Activated CD4-positive, alpha-beta T cell treated with anti-CD3 and anti-CD28 coated beads for 24 hours (primary cell): ENCODE results near the gene ATRNL1.
"Not testable (repeated sequence)": the region's sequence is repeated elsewhere in the genome, so short reads cannot be mapped to it uniquely, and the experiment has no call there.

Experiments used
- DNase-seq, 2 donors: peaks; one replicate each; pipeline ENCODE4 v3.0.0-alpha.2; 2020; ENCODE audit warnings: low read depth in 2 of 2

The ATRNL1 gene

DNA sequence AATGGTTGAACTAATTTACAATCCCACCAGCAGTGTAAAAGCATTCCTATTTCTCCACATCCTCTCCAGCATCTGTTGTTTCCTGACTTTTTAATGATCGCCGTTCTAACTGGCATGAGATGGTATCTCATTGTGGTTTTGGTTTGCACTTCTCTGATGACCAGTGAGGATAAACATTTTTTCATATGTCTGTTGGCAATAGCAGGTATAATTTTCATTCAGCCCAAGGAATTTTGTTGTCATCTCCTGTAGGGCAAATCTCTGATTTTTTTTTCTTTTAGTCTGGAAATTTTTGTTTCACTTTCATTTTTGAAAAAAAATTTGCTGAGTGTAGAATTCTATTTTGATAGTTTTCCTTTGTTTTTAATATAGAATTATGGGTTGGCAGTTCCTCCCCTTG is 114.1 kb downstream of the ATRNL1 start:
- not testable (repeated sequence) for DNase-seq

DNA sequence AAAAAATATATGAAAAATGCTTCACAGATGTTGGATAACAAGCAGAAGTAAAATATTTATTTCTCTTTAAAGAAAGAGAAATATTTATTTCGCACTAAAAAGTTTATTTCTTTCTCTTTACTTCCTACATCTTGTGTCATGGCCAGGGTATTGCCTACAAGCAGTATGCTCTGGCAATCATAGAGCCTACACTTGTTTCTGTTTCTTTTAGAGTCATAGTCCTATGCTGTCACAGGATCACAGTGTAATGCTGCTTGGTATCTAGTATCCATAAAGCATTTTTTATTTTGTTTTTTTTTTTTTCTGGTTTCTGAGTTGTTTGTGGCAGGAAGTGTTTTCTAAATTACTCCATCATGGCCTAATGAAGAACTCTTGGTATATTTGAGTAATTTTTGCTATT is 116.0 kb downstream of the ATRNL1 start:
- DNase-seq, result no peak

DNA sequence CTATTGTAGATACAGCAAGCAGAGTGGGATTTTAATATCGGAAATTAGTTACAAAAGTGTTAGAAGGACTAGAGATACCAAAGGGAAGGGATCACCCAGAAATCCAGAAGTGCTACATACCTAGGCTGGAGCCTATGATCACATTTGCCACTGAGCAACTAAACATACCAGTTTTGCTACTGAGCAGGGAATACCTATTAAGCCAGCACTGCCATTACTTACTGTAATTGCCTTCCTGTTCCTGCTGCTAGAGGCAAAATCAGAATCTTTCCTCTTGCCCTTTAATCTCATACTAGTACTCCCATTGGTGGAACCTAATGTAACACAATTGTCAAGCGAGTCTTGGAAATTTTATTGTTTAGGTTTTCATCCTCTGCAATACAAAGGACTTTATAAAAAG is 121.7 kb downstream of the ATRNL1 start:
- DNase-seq, result no peak

DNA sequence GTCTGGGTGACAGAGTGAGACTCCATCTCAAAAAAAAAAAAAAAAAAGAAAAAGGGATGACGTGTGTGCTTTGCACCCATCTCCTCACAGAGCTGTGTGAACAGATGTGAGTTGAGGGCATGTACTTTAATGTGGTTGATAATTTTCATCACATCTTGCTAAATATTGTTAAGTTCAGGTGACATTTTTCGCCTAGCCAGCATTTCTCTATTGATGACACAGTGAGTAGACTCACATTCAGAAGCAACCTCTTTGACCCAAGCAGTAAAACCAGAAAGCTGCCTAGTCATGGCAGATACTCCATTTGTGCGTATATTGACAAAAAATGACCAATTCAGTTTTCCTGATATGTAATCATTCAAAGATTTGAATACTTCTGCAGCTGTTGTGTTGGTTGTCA is 126.0 kb downstream of the ATRNL1 start:
- no peak for DNase-seq

DNA sequence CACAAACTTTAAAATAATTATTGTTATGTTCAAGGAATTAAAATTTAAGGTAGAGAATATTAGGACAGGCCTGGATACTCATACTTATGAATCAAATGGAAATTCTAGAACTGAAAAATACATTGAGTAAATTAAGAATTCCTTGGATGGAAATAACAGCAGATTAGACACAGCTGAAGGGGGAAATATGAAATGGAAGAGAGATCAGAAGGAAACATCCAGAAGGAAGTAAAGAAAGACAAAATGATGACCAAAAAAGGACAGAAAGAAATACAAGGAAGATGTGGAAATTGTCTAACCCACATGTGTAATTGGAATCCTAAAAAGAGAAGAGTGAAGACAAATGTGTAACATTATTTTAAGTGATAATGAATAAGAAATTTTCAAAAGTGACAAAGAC is 128.9 kb downstream of the ATRNL1 start:
- DNase-seq, result no peak

DNA sequence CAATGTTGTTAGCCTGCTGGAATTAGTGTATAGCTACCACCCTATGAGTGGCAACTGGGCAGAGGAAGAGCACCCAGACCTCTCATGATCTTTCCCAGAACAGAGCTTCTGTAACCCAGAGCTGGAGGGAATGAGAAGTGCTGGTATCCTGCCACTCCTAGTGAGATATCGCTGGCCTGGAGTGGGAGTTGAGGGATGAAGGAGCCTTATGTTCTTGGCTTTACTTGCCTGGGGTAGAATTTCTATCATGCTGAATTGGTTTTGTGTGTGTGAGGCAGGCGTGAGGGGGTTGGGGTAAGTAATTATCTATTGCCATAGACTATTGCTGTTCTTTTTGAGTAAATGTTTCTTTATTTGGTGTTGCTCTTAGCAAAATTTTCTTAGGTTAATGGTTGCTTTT is 146.6 kb downstream of the ATRNL1 start:
- no peak for DNase-seq

DNA sequence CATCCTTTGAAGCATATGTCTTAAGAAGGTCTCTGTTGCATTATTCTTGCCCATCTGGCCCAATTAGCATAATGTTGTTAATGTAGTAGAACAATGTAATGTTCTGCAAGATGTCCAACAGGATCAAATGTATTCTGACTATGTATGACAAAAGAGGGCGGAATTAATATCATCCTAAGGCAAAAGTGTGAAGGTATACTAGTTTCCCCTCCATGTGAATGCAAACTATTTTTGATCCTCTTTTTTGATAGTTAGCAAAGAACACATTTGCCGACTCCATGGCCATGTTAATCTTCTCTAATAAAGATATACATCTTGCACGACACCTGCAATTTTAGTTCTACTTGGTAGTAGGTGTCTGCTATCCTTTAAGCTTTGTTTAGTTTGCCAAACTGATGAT is 157.6 kb downstream of the ATRNL1 start:
- no peak for DNase-seq

DNA sequence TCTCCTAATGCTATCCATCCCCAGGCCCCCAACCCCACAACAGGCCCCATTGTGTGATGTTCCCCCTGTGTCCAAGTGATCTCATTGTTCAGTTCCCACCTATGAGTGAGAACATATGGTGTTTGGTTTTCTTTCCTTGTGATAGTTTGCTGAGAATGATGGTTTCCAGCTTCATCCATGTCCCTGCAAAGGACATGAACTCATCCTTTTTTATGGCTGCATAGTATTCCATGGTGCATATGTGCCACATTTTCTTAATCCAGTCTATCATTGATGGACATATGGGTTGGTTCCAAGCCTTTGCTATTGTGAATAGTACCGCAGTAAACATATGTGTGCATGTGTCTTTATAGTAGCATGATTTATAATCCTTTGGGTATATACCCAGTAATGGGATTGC is 160.6 kb downstream of the ATRNL1 start:
- not testable (repeated sequence) for DNase-seq

DNA sequence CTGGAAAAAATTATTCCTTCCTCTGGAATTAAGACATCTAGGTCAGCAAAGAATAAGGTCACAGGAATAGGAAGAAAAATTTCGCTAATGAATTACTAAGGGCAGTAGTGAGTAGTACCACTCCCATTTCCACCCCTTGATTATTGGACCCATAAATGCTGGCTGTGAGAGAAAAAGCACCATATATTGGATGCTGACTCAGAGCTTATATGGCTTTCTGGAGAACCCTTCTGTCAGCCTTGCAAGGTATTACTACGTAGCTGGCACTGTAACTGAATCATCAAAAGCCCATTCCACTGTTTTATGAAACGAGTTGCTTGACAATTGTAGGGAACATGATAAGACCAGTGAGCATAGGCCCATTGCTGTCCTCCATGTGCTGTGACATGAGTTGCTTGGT is 179.3 kb downstream of the ATRNL1 start:
- DNase-seq, result no peak

DNA sequence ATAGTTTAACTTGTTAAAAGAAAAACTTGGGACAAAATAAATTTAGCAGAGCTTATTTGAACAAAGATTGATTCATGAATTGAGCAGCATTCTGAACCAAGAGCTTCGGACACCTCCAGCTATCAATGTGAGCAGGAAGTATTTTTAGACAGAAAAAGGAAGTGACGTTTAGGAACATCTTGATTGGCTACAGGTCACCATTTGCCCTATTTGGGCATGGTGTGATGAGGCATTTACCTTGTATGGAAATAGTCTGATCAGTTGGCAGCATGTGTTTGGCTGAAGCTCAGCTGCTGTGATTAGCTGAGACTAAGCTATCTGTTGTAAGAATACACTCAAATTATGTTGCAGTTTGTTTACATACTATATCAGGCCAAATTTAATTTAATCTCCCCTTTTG is 185.1 kb downstream of the ATRNL1 start:
- no peak for DNase-seq

DNA sequence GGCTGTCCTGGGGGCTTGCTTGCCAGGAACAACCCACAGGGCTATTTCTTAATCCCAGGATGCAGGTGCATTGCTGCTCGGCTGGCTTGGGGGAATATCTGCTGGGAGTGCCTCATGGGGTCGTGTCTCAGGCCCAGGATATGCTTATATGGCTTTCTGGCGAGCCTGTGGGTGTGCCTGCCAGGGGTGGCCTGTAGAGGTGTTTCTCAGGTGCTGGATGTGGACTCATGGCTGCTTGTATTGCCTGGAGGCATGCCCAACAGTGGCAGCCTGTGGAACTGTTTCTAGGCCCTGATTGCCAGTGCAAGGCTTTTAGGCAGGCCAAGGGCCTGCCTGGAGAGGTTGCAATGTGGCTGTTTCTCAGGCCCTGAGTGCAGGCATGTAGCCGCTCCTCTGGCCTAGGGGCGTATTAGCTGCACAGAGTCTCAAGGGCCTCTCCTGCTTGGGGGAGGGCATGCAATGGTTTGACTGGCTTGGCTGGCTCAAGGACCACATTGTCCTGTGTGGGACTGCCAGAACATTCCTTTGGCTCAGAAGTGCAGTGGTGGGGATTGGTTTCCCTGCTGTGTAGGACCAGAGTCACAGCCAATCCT is 202.1 kb downstream of the ATRNL1 start:
- no peak for DNase-seq

DNA sequence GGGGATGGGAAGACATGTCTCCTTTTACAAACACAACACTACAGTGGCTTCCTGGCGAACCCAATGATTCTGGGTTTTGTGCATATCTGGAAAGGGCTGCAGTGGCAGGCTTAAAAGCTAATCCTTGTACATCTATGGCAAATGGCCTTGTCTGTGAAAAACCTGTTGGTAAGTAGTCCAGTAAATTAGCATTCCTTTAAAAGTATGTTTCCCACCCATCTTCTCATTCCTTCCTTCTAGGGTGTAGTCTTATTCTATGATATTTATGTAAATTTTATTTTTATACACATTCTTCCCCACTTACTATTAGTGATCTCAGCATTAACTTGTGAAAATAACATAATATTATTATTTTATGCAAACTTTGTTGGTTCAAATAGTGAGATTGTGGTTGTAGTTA is 206.9 kb downstream of the ATRNL1 start:
- DNase-seq, result no peak

DNA sequence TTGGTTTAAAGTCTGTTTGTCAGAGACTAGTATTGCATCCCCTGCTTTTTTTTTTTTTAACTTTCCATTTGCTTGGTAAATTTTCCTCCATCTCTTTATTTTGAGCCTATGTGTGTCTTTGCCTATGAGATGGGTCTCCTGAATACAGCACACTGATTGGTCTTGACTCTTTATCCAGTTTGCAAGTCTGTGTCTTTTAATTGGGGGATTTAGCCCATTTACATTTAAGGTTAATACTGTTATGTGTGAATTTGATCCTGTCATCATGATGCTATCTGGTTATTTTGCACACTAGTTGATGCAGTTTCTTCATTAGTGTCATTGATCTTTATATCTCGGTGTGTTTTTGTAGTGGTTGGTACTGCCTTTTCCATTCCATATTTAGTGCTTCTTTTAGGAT is 226.5 kb downstream of the ATRNL1 start:
- not testable (repeated sequence) for DNase-seq

DNA sequence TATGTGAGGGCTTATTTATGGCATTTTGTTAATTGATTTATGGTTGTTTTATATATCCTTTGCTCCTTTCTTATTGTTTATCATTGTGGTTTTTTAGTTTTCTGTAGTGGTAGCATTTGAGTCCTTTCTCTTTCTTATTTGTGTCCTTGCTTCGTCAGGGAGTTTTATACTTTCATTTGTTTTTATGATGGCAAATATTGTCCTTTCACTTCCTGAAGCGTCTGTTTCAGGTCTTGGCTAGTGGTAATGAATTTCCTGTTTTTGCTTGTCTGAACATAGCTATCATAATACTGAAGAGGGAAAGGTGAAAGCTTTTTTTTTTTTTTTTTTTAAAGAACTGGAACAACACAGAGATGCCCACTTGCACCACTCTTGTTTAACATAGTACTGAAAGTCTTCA is 228.2 kb downstream of the ATRNL1 start:
- no peak for DNase-seq

DNA sequence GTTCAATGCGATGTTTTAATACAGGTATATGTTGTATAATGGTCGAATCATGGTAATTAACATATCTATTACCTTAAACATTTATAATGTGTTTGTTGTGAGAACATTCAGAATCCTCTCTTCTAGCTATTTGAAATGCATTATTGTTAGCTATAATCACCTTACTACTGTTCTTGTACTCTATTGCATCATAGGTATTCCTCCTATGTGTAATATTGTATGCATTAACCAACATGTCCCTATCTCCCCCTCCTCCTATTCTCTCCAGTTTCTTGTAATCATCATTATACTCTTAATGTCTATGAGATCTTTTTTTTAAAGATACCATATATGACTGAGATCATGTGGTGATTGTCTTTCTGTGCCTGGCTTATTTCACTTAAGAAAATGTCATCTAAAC is 235.2 kb downstream of the ATRNL1 start:
- DNase-seq, result no peak

DNA sequence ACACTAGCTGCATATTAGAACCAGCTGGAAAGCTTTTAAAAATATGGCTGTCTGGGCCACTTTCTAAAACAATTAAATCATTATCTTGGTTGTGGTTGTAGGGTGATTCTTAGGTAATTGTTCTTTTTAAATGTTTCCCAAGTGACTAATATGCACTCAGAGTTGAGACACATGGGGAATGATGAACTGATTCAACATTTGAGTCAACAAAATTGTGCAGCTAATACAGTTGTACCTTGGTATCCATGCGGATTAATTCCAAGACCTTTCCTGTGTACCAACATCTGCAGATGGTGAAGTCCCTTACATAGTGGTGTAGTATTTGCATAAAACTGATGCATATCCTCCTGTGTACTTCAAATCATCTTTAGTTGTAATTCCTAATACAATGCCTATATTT is 242.2 kb downstream of the ATRNL1 start:
- DNase-seq, result no peak

DNA sequence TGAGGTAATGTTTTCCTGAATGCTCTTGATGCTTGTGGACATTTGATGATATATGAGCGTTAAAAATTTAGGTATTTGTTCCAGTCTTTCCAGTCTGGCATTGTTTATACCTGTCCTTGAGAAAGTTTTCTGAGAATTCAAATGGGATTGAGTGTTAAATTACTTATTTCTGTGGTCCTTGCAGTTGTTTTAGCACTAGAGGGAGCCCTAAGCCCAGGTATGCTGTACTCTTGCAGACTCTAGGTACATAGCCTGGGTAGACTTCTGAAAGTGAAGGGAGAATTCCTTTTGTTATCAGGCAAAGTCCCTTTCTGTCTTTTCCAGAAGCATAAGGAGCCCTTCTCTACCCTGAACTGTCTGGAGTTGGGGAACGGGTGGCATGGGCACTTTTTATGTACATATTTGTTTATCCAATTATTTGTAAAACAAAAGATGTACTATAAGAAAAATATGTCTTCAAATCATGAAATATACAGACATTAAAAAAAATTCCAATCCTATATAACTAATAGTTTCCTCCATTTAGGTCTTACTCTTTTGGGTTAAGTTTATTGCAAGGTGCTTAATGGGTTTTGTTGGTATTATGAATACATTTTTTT is 262.1 kb downstream of the ATRNL1 start:
- DNase-seq, result no peak

DNA sequence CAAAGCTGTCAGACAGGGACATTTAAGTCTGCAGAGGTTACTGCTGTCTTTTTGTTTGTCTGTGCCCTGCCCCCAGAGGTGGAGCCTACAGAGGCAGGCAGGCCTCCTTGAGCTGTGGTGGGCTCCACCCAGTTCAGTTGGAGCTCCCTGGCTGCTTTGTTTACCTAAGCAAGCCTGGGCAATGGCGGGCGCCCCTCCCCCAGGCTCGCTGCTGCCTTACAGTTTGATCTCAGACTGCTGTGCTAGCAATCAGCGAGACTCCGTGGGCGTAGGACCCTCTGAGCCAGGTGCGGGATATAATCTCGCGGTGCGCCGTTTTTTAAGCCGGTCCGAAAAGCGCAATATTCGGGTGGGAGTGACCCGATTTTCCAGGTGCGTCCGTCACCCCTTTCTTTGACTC is 274.8 kb downstream of the ATRNL1 start:
- DNase-seq, result not testable (repeated sequence)

DNA sequence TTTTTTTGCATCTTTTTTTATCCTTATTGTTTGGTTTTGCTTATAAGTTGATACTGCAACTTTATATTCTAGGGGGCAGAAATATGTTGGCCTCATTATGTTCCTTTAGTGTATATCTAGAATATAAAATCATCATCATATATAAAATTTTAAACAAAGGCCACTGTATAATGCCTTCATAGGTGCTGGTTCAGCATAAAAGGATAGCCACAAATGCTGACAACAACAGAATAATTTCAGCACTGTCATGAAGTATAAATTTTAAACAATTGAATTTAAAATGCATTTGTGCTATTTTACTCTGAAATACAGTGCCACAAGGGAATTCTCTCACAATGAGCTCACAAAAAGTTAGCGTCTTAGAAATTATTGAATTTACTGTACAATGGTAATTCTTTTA is 285.9 kb downstream of the ATRNL1 start:
- DNase-seq, result no peak

DNA sequence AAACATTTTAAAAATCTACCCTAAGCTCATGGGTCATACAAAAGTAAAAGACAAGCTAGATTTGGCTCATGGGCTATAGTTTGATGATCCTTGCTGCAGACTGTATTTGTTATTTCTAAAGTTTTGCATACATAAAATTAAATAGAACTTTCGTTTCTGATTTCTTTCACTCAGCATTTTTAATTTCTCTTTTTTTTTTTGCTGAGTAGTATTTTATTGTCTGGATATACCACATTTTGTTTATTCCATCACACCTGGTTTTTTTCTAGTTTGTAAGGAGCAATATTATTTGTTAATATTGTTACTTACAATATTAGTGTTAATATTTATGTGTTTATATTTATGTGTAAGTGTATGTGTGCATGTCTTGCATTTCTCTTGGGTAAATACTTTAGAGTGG is 291.5 kb downstream of the ATRNL1 start:
- DNase-seq, result no peak

DNA sequence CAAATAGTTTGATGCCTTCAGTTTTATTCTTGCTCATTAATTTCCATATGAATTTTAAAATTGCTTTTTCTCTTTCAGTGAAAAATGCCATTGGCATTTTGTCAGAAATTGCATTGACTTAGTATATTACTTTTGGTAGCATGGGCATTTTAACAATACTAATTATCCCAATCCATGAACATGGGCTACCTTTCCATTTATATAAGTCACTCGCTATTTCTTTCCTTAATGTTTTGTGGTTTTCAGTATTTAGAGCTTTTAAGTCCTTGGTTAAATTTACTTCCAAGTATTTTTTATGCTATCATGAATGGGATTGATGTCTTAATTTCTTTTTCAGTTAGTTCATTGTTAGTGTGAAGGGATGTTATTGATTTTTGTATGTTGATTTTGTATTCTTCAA is 297.4 kb downstream of the ATRNL1 start:
- DNase-seq, result no peak

DNA sequence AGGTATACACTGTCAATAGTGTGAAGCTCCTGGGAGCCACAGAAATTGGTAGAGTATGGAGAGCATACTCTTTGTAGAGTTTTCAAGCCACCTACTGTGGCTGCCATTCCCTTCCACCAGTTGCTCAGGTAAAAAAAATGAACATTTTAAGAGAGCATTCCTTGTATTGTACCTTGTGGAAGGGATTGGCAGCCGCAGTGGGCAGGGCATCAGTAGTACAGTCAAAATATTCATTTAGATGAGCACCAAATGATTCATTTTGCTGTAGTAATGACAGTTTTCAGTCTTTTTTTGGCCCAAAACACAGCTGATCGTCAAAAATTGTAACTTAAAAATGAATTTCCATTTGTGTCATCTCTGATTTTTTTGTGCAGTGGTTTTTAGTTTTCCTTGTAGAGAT is 304.9 kb downstream of the ATRNL1 start:
- DNase-seq, result no peak

DNA sequence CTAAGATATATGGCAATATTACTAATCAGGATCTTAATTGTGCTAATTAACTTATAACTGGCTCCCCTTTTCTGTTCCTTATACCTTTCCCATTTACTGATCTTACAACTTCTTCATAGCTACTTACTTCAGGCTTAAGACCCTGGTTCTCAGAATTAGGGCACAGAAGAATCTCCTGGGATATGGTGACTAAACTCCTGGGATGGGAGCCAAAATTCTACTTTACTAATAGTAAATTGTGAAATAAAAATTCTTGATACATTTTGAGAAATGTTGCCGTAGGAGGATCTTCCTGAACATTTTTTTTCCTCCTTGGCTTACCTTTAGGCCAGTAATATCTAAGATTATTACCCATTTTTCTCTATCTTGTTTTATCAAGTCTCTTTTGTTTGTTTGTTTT is 309.5 kb downstream of the ATRNL1 start:
- no peak for DNase-seq

DNA sequence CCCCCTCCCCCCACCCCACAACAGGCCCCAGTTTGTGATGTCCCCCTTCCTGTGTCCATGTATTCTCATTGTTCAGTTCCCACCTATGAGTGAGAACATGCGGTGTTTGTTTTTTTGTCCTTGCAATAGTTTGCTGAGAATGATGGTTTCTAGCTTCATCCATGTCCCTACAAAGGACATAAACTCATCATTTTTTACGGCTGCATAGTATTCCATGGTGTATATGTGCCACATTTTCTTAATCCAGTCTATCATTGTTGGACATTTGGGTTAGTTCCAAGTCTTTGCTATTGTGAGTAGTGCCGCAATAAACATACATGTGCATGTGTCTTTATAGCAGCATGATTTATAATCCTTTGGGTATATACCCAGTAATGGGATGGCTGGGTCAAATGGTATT is 312.7 kb downstream of the ATRNL1 start:
- not testable (repeated sequence) for DNase-seq
